T-cell (primary cell): ENCODE results near the gene CELF5. TPM values are rescaled to one million over a fixed set of nuclear protein-coding genes. Genes with fewer than 3 reads are reported as not detected.

ENCODE experiments used
- ATAC-seq, 4 experiments: fragments of 200-7000 bp in 3 of 4; fragments of 150-1000 bp in 1 of 4; cut with Tn5 transposase; replicated peaks in 1 of 4; 1 replicate in 3 of 4; 2 replicates in 1 of 4; pipeline ENCODE4 v1.10.0; 2021; ENCODE audit warnings: moderate library complexity in 3 of 4, mild to moderate bottlenecking in 2 of 4, moderate number of reproducible peaks in 1 of 4
- CTCF ChIA-PET, 2 donors: fragments of 300-600 bp; sonication (Branson Sonifier 250); formaldehyde crosslinking; loops; one replicate each; lab custom pipeline; 2022; ENCODE audit warnings: antibody characterized with exemption in 2 of 2; lab: Charles Lee
- POLR2A ChIA-PET, 2 donors: fragments of 300-600 bp; sonication (Branson Sonifier 250); formaldehyde crosslinking; loops; one replicate each; lab custom pipeline; 2022; ENCODE audit warnings: antibody characterized with exemption in 2 of 2; lab: Charles Lee
- DNase-seq, 35 experiments: peaks; one replicate each; pipeline versions ENCODE4 v3.0.0 to v3.0.0-alpha.2; 2013 to 2023
- H3K27ac ChIP-seq: one replicate; pipeline ENCODE4 v1.5.1; 2013; ENCODE audit warnings: low read length
- H3K27me3 ChIP-seq, 2 experiments: replicated peaks in 1 of 2; 1 replicate in 1 of 2; 2 replicates in 1 of 2; pipeline versions ENCODE4 v1.6.1 to v1.7.0; 2013; ENCODE audit warnings: low read length in 1 of 2, mixed read lengths in 1 of 2; ENCODE audit not compliant: control insufficient read depth in 2 of 2, insufficient read depth in 2 of 2; ENCODE audit errors: extremely low read depth in 1 of 2
- H3K36me3 ChIP-seq, 2 donors: 1 replicate in 1 of 2; 2 replicates in 1 of 2; pipeline versions ENCODE4 v1.6.1 to v1.7.0; 2013; ENCODE audit warnings: low read length in 1 of 2; ENCODE audit not compliant: control insufficient read depth in 2 of 2, insufficient read depth in 1 of 2; ENCODE audit errors: extremely low read depth in 1 of 2
- H3K4me1 ChIP-seq, 2 experiments: 1 replicate in 1 of 2; 2 replicates in 1 of 2; pipeline versions ENCODE4 v1.6.1 to v1.7.0; 2013; ENCODE audit warnings: low read length in 2 of 2, mixed read lengths in 1 of 2; ENCODE audit not compliant: insufficient read depth in 2 of 2, control insufficient read depth in 1 of 2; ENCODE audit errors: extremely low read depth in 1 of 2
- H3K4me3 ChIP-seq, 2 donors: 1 replicate in 1 of 2; 2 replicates in 1 of 2; pipeline versions ENCODE4 v1.5.1 to v1.7.0; 2013; ENCODE audit warnings: mild to moderate bottlenecking in 2 of 2, low read length in 1 of 2, moderate library complexity in 1 of 2; ENCODE audit not compliant: control insufficient read depth in 1 of 2; ENCODE audit errors: extremely low read depth in 1 of 2
- H3K9me3 ChIP-seq: 2 replicates; pipeline ENCODE4 v1.7.0; 2013
- H3K27ac Mint-ChIP-seq, 2 donors: one replicate each; pipeline ENCODE4 v1.8.0; 2020 to 2021; ENCODE audit warnings: mild to moderate bottlenecking in 2 of 2, mixed read lengths in 2 of 2
- H3K27me3 Mint-ChIP-seq, 2 donors: one replicate each; pipeline ENCODE4 v1.8.0; 2021 to 2022; ENCODE audit warnings: mixed read lengths in 2 of 2
- H3K36me3 Mint-ChIP-seq: one replicate; pipeline ENCODE4 v1.8.0; 2021; ENCODE audit warnings: mixed read lengths
- H3K4me1 Mint-ChIP-seq, 3 donors: one replicate each; pipeline ENCODE4 v1.8.0; 2020 to 2022; ENCODE audit warnings: mixed read lengths in 3 of 3, mild to moderate bottlenecking in 1 of 3
- H3K4me3 Mint-ChIP-seq, 3 donors: one replicate each; pipeline ENCODE4 v1.8.0; 2020 to 2022; ENCODE audit warnings: mild to moderate bottlenecking in 3 of 3, mixed read lengths in 3 of 3, moderate library complexity in 3 of 3
- H3K9me3 Mint-ChIP-seq, 3 donors: one replicate each; pipeline ENCODE4 v1.8.0; 2020 to 2022; ENCODE audit warnings: mixed read lengths in 3 of 3
- WGBS: methylation state at CpG from one replicate; pipeline ENCODE4 v1.1.5; 2013; ENCODE audit warnings: missing lambda C conversion rate; ENCODE audit not compliant: insufficient coverage; 5-methylcytosine and 5-hydroxymethylcytosine counted together
- total RNA-seq, 35 experiments: library from RNA in 6 of 35; stranded (reverse) in 6 of 35; fragments of 120-200 nt in 1 of 35; gene quantifications; one replicate each; pipeline versions ENCODE4 v1.2.1 to v1.2.4 and lab custom pipeline; 2013 to 2026

The CELF5 gene
- total RNA-seq, 5 donors from 2014 or later (not counting 1 experiment from before 2014, with no cell fraction given), result 0.23 to 1.9 (median 0.39) TPM; not detected in 1

DNA sequence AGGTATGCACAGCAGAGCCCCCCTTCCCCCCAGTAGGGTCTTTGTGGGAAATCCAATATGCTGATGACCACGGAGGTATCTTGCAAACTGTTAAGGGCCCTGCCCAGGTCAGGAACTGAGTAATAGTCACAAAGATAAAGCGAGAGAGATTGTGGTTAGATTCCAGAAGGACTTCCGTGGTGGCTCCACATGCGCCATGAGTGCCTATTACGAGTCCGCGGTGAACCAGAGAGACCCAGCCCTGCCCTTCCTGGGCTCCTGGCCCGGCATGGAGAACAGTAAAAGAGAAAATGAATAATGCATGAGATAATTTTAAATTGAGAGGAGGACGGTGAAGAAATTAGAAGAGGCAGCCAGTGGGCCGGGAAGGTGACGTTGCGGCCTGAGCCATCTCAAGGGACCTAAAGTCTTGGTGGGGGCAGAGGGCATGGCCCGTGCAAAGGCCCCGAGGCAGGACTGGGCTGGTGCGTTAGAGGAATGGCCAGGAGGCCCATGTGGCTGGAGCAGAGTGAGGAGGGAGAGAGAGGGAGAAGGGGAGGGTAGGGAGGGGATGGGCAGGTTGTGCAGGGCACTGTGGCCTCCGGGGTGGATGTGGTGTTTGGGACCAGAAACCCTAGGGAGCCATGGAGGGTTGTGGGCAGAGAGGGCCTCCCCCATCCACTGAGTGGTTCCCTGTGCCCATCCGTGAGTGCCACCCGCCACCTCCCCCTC, 95.3 kb downstream of the CELF5 start:
- Mint-ChIP-seq H3K36me3 (no peaks in the 10 kb centered on the region), H3K27ac (no peak overlapping the region), H3K4me1 (no peaks in the 10 kb centered on the region), H3K4me3 (no peak overlapping the region), H3K9me3 (no peaks in the 10 kb centered on the region), H3K27me3 (peaks cover 26% of the 10 kb centered on the region in 2 donors)
- ChIA-PET POLR2A (no interaction called here), CTCF (interaction anchor here in 1 of 2 donors (1.3 kb wide), 1 partner anchor 165 kb away, joined by 3 read pairs; no protein-coding TSS in a partner anchor)
- 62% methylated on average over 16 of the region's 18 CpGs for WGBS
- no peaks in the 10 kb centered on the region for H3K9me3 ChIP-seq
- peaks cover 0 to 60% of the 10 kb centered on the region in 2 experiments for H3K27me3 ChIP-seq
- H3K4me3 ChIP-seq, result no peak overlapping the region
- ATAC-seq, result no peak
- no peak overlapping the region for H3K27ac ChIP-seq
- no peaks in the 10 kb centered on the region for H3K36me3 ChIP-seq
- no peaks in the 10 kb centered on the region for H3K4me1 ChIP-seq
- no peak for DNase-seq

DNA sequence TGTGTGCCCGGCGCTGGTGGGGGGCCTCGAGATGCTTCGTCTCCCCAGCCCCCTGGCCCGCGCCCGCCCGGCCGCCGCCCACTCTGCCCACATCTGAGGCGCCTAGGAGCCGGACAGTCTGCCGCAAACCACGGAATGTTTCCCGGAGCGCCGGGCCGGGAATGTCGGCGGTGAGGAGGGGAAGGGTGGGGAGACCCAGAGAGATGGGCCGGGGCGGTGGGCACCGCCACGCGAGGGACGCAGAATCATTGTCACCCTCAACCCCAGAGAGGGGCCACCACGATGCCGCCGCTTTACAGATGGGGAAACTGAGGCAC, 95.9 kb downstream of the CELF5 start:
- ATAC-seq (no peak), DNase-seq (no peak)
- no peak overlapping the region for H3K4me3 Mint-ChIP-seq
- H3K27ac Mint-ChIP-seq, result no peak overlapping the region
- no peaks in the 10 kb centered on the region for H3K36me3 ChIP-seq
- peaks cover 0 to 55% of the 10 kb centered on the region in 2 experiments for H3K27me3 ChIP-seq
- 63% methylated on average over 18 of the region's 29 CpGs for WGBS
- no peak overlapping the region for H3K4me3 ChIP-seq
- CTCF ChIA-PET, result no interaction called here
- peaks cover 26% of the 10 kb centered on the region in 2 donors for H3K27me3 Mint-ChIP-seq
- H3K9me3 Mint-ChIP-seq, result no peaks in the 10 kb centered on the region
- no peaks in the 10 kb centered on the region for H3K36me3 Mint-ChIP-seq
- H3K27ac ChIP-seq, result no peak overlapping the region
- no peaks in the 10 kb centered on the region for H3K4me1 ChIP-seq
- no peaks in the 10 kb centered on the region for H3K4me1 Mint-ChIP-seq
- POLR2A ChIA-PET, result no interaction called here
- H3K9me3 ChIP-seq, result no peaks in the 10 kb centered on the region

DNA sequence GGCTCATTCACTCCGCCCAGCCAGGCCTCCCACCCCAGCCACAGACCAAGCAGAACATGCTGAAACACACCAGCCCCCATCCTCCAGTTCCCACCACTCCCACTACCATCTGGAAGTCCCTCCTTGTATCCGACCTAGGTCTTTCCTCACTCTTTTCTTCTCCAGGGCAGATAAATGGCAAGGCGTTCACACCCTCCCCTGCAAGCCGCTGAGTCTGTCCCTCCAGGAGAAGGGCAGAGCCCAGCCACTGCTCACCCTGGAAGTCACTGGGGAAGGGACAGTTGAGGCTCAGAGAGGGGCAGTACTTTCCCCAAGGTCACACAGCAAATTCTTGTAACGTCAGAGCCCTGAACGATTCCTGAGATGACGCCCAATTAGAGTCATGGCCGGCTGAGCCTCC, 96.4 kb downstream of the CELF5 start:
- no peak for ATAC-seq
- CTCF ChIA-PET, result no interaction called here
- H3K4me1 Mint-ChIP-seq, result no peaks in the 10 kb centered on the region

DNA sequence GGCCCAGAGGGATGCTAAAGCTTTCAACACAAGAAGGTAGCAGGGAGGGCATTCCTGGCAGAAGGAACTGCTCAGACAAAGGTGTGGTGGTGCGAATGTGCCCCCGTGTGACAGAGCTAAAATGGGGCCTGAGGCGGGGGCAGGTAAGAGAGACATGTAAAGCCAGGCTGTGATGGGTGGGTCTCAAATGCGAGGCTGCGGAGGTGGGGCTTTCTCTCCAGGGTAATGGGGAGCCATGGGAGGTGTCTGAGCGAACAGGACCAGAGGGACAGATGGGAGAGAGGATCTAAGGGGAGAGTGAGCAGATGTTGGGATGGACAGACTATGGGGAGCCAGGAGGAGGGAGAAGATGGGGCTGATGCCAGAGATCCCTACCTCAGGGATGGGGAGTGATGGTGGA, 97.2 kb downstream of the CELF5 start:
- Histone ChIP-seq H3K4me1 (no peaks in the 10 kb centered on the region), H3K9me3 (no peaks in the 10 kb centered on the region), H3K27me3 (peaks cover 0 to 43% of the 10 kb centered on the region in 2 experiments), H3K27ac (no peak overlapping the region), H3K36me3 (no peaks in the 10 kb centered on the region), H3K4me3 (no peak overlapping the region)
- no peak overlapping the region for H3K4me3 Mint-ChIP-seq
- 61% methylated on average over 5 of the region's 6 CpGs for WGBS
- no peak for DNase-seq
- no peaks in the 10 kb centered on the region for H3K4me1 Mint-ChIP-seq
- H3K36me3 Mint-ChIP-seq, result no peaks in the 10 kb centered on the region
- ChIA-PET POLR2A (no interaction called here), CTCF (interaction anchor here in 1 of 2 donors (0.7 kb wide), 1 partner anchor 86 kb away, joined by 4 read pairs; no protein-coding TSS in a partner anchor)
- no peaks in the 10 kb centered on the region for H3K9me3 Mint-ChIP-seq
- peaks cover 16 to 22% of the 10 kb centered on the region in 2 donors for H3K27me3 Mint-ChIP-seq
- no peak for ATAC-seq
- no peak overlapping the region for H3K27ac Mint-ChIP-seq

More for the DNA sequence above, 96.4 kb downstream of the CELF5 start:
- DNase-seq, result no peak
- no peaks in the 10 kb centered on the region for H3K9me3 ChIP-seq
- no peaks in the 10 kb centered on the region for H3K36me3 Mint-ChIP-seq
- 100% methylated on average over 1 of the region's 8 CpGs for WGBS
- H3K9me3 Mint-ChIP-seq, result no peaks in the 10 kb centered on the region
- H3K4me3 ChIP-seq, result no peak overlapping the region
- no peaks in the 10 kb centered on the region for H3K36me3 ChIP-seq
- POLR2A ChIA-PET, result no interaction called here
- no peak overlapping the region for H3K27ac Mint-ChIP-seq
- H3K27me3 Mint-ChIP-seq, result peaks cover 23 to 26% of the 10 kb centered on the region in 2 donors
- peaks cover 0 to 50% of the 10 kb centered on the region in 2 experiments for H3K27me3 ChIP-seq
- no peaks in the 10 kb centered on the region for H3K4me1 ChIP-seq
- no peak overlapping the region for H3K27ac ChIP-seq
- no peak overlapping the region for H3K4me3 Mint-ChIP-seq

DNA sequence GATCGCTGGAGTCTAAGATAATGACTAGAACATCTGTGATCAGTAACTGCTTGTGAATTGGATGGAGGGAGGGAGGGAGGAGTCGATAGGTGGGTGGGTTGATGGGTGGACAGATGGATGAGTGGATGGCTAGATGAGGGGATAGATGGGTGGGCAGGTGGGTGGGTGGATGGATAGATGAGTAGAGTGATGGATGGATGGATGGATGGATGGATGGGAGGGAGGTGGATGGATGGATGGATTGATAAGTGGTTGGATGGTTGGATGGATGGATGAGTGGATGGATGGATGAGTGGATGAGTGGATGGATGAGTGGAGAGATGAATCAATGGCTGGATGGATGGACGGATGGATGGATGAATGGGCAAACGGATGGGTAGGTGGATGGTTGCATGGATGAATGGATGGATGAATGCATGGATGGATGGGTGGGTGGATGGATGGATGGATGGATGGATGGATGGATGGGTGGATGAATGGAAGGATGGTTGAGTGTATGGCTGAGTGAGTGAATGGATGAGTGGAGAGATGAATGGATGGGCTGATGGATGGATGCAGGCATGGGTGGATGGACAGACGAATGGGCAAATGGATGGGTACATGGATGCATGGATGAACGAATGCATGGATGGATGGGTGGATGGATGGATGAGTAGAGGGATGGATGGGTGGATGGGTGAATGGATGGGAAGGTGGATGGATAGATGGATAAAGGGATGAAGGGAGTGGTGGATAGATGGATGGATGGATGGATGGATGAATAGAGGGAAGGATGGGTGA, 97.9 kb downstream of the CELF5 start:
- CTCF ChIA-PET, result no interaction called here

DNA sequence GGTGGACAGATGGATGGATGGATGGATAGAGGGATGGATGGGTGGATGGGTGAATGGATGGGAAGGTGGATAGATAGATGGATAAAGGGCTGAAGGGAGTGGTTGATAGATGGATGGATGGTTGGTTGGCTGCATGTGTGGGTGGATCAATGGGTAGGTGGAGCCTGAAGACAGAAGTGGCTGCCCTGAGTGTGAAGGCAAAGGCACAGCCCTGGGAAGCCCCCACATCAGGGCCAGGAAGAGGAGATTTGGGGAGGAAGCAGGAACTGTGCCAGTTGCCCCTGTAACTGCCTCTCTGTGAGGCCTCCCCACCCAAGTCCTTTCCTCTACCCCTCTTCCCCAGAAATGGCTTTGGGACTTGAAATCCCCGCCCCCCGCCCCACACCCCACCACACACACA, 98.6 kb downstream of the CELF5 start:
- Histone ChIP-seq H3K36me3 (no peaks in the 10 kb centered on the region), H3K4me3 (no peak overlapping the region), H3K27ac (no peak overlapping the region), H3K9me3 (no peaks in the 10 kb centered on the region), H3K4me1 (no peaks in the 10 kb centered on the region), H3K27me3 (peaks cover 0 to 35% of the 10 kb centered on the region in 2 experiments)
- POLR2A ChIA-PET, result no interaction called here
- WGBS, result no CpG with 5 or more reads among the region's 2 CpGs
- DNase-seq (no peak), ATAC-seq (no peak)
- Mint-ChIP-seq H3K27me3 (peaks cover 16 to 22% of the 10 kb centered on the region in 2 donors), H3K4me1 (no peaks in the 10 kb centered on the region), H3K36me3 (no peaks in the 10 kb centered on the region), H3K27ac (no peak overlapping the region), H3K9me3 (no peaks in the 10 kb centered on the region), H3K4me3 (no peak overlapping the region)
- CTCF ChIA-PET, result interaction anchor here in 1 of 2 donors (0.7 kb wide), 1 partner anchor 106 kb away, joined by 4 read pairs; no protein-coding TSS in a partner anchor

More for the DNA sequence above, 97.9 kb downstream of the CELF5 start:
- Mint-ChIP-seq H3K27ac (no peak overlapping the region), H3K36me3 (no peaks in the 10 kb centered on the region), H3K4me1 (no peaks in the 10 kb centered on the region), H3K4me3 (no peak overlapping the region), H3K27me3 (peaks cover 16 to 22% of the 10 kb centered on the region in 2 donors), H3K9me3 (no peaks in the 10 kb centered on the region)
- H3K27me3 ChIP-seq, result peaks cover 0 to 36% of the 10 kb centered on the region in 2 experiments
- H3K36me3 ChIP-seq, result no peaks in the 10 kb centered on the region
- POLR2A ChIA-PET, result no interaction called here
- DNase-seq (no peak), ATAC-seq (no peak)
- H3K4me3 ChIP-seq, result no peak overlapping the region
- H3K9me3 ChIP-seq, result no peaks in the 10 kb centered on the region
- no peak overlapping the region for H3K27ac ChIP-seq
- WGBS, result 73% methylated on average over 6 of the region's 6 CpGs
- no peaks in the 10 kb centered on the region for H3K4me1 ChIP-seq
